MV-4-11 (cell line): ENCODE results near the gene TEAD3.

Experiments used
- DNase-seq: peaks from one replicate; lab custom pipeline; 2025; lab: John Stamatoyannopoulos, UW

The TEAD3 gene

DNA sequence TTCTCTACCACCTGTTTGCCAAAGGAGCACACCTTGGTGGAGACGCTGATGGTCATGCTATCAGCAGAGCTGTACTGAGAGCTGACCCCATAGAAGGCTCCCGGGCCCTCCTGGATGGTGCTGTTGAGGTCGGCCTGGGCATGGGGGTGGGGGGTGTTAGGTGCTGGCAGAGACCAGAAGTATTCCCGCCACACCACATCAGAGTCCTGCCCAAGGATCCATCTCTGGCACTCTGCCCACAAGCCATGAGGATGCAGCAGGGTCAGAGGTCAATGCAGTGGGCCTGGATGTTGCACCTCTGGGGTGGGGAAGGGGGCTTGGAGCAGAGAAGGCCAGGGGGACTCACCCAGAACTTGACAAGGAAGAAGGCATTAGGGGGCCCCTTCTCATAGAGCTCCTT is 21.3 kb downstream of the TEAD3 start:
- DNase-seq, result no peak

DNA sequence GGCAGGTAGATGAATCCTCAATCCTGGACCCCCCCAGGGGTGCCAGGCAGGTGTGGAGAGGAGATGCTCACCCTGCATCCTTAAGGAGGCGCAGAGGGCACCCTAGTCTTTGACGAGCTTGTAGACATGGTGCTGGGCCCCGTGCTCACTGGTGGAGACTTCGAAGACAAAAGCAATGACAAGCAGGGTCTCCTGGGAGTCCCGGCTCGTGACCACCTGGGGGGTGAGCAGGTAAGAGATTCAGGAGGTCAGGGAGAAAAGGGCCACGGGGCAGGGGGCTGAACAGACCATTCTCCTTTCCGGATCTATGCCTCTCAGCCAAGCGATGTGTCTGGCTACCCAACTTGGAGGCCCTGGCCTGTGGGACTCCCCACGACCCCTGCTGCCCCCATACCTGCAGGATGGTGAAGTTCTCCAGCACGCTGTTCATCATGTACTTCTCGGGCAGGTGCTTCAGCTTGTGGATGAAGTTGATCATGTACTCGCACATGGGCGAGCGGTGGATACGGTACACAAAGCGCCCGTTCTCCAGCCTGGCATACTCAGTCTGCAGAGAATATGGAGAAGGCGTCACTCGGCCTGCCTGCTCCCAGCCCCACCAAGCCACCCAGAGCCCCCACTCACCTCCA is 21.8 kb downstream of the TEAD3 start:
- DNase-seq, result no peak

DNA sequence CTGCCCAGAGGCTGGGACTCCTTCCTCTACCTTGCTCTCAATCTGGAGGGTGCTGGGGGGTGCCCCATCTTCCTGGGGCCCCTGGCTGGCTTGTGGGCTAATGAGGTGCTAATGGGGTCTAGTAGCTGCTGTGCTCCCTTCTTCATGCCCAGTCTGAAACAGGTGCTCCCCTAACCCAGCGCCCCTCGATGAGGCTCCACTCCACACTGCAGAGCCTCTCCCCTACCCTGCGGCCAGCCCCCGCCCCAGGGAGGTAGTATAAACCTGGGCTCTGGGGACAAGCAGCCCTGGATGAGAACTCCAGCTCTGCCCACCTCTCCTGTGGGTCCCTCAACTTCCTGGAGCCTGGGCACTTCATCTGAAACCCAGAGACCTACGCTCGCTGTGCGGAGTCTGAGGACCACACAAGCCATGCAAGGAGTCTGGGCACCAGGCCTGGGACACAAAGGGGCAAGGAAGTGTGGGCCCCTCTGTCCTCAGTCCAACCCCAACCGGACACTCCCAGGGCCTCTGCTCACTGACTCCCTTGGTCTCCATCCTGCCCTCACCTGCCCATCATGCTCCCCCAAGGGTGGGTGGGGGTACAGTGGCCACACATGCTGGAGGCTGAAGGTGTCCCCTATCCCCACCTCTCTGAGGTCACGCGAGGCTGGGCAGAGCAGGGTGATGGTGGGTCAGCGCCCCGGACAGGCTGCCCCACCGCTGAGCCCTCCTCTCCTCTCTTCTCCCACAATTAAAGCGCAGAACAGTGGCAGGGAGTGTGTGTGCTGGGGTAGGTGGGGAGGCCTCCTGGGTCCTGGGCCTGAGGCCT is 22.5 kb downstream of the TEAD3 start:
- no peak for DNase-seq

DNA sequence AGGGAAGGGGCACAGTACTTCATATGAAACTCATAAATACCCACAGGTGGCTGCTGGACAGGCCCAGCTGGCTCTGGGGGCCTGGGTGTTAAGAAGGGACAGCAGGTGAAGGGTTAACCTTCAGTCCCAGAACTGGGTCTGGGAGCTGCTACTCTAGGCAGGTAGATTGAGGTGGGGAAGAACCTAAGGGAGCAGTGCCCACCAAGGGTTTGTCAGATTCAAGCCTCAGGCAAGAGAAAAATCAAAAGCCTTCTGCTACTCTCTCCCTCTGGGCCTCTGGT is 23.1 kb downstream of the TEAD3 start:
- DNase-seq, result no peak

DNA sequence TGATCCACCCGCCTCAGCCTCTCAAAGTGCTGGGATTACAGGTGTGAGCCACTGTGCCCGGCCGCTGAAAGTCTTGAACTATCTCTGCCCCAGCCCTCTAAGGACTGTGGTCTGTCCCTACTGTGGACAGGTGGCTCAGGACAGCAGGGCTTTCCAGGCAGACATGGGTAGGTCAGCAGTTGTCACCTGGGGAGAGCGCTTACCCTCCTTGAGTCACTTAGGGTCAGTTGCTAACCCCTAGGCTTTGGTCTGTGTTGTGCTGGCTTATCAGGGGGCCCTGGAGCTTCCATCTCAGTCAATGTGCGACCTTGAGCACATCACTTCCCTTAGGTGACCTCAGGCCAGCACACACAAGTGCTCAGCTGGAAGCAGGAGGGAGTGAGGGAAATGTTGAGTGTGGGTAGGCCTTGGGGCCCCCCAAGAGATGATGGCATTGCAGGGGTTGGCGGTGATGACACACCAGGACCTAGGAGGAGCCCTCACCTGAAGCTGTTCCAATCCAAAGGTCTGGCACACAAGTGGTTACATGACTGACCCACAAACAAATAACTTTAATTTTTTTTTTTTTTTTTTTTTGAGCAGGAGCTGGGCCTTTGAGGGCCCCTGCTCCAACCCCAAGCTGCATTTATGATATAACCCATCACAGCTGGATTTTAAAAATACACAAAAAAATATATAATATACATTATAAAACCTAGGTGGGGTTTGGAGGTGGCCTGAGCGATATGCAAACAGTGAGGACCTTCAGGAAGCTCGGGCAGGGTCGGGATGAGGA is 23.6 kb downstream of the TEAD3 start:
- DNase-seq, result peak; percentile 22

DNA sequence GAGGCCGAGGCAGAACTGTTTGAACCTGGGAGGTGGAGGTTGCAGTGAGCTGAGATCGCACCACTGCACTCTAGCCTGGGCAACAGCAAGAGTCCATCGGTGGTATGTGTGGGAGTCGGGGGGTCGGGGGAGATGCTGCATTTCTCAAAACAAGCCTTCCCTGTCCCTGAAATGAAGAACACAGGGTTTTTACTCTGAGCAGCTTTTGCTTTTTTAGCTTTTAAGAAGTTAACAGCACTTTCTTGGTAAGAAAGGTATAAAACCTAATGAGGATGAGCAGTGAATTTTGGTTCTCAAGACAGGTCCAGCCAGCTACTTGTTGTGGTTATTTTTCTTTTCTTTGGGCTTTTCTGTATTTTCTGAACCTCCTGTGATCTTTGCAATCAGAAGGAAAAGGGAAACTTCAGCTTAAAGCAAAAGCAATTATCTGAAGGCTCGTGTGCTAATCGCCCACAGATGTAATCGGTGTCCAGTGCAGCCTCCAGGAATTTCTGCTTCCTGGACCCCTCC is 25.0 kb downstream of the TEAD3 start:
- DNase-seq, result no peak

DNA sequence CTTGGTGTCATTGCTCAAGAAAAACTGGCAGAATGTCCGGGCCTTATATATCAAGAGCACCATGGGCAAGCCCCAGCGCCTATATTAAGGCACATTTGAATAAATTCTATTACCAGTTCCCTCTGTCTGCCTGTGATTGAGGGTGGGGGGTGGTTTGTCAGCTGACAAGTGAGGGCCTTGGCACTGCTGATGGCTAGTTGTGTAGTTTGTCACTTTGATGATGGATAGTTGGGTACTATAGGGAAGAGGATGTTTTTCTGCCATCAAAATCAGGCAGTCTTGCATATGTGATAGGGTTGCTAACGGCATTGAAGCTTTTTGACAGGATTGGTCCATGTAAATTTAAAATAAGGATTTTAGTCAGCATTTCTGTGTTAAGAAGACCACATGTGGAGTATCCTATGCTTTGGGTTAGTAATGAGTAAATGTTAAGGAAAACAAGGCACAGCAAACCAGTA is 26.2 kb downstream of the TEAD3 start:
- no peak for DNase-seq

DNA sequence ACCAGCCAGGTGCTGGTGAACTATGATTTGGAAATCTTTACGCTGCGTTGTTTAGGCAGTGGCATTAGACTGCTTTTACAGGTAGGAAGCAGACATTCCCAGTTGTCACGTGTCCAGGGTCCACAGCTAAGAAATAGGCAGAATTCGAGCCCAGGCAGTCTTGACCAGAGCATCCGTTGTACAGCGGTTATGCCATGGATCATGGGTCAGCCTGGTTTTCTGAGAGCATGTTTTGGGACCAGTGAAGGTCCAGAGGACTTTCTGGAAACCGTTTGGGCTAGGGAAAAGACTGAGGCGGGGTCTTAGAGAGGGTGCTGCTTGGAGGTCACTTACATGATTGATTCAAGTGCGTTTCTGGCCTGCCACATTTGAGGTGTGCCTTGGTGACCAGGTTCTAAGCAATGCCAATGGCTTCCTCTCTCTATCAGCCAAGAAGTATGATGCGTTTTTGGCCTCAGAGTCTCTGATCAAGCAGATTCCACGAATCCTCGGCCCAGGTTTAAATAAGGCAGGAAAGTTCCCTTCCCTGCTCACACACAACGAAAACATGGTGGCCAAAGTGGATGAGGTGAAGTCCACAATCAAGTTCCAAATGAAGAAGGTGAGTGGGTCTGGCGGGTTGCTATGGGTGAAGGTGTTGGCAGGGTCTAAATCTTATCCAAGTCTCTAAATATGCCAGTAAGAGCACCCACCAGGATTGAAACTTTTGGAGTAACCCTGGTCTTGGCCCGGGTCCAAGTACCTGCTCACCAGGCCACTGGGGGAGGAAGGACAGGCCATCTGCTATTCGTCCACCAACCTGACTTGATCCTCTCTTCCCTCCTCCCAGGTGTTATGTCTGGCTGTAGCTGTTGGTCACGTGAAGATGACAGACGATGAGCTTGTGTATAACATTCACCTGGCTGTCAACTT is 26.9 kb downstream of the TEAD3 start:
- DNase-seq, result no peak

DNA sequence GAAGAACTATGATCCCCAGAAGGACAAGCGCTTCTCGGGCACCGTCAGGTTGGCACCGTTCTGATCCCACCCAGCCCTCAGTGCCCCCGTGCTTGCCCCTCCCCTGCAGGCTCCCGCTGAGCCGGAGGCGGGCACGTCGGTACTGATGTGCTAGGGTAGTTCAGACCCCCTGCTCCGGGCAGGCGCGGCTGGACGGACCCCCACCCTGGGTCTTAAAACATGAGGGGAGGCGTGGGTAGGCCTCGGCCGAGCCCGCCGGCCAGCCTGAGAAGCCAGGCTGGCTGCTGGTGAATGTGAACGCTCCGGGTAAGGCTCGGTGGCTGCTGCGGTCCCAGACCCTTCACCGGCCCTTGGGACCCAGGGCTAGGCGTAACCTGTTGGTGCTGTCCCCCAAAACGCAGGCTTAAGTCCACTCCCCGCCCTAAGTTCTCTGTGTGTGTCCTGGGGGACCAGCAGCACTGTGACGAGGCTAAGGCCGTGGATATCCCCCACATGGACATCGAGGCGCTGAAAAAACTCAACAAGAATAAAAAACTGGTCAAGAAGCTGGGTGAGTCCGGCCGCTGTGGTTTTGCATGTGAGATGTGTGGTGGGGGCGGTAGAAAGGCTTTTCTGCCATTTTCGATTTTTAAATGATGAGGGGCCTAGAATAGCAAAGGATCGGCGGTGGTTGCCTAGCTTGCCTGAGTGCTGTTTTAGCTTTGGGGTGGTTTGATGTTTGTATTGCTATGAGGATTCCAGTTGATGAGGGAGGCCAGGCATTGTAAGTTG is 27.7 kb downstream of the TEAD3 start:
- DNase-seq, result no peak

DNA sequence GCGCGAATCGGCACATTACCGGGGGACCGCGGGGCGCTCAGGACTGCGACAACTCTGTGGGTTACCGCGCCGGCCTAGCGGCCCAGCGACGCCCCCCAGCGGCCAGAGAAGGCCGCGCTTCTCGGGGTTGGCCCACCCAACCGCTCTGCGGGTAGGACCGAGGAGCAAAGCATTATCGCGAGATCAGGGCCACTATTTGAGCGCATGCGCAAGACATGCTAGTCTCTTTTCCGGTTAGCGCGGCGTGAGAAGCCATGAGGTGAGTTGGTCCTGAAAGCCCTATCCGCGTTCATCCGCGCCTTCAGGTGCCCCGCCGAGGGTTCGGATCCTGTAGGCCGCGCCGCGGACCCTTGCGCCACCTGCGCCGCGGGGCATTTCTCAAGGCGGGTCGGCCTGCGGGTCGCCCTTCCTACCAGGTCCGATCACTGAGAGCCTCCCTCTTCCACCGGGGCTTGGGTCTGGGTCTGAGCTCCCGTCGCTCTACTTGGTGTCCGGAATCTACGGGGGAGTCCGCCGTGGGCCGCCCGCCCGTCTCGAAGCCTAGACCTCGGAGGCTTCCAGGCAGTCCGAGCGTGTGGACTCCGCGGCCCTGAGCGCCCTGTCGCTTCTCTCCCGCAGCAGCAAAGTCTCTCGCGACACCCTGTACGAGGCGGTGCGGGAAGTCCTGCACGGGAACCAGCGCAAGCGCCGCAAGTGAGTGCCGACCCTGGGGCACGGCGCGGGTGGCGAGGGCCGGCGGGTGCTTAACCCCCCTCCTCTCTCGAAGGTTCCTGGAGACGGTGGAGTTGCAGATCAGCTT is 28.5 kb downstream of the TEAD3 start, which contains the start of gene RPL10A:
Gene RPL10A (plus strand): TSS at position 221 of the 799 bp plus-strand sequence. CDS start 34 bp downstream, at position 255.
- peak; percentile 95 for DNase-seq

DNA sequence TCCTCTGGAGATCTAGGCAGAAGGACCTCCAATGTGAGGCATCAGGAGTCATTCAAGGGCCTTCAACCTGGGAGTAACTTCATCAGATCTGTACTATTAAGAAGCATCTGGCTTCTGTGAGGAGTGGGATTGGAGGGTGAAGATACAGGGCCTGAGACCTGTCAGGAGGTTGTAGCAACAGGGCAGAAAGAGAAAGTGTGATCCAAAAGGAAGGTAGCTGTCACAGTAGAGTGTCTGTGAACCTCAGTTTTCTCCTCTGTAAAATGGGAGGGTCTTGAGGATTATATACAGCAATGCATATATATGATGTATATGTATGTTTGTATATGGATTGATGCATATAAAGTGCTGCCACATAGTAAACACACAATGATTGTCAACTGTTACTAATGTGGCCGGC is 31.2 kb downstream of the TEAD3 start:
- no peak for DNase-seq

DNA sequence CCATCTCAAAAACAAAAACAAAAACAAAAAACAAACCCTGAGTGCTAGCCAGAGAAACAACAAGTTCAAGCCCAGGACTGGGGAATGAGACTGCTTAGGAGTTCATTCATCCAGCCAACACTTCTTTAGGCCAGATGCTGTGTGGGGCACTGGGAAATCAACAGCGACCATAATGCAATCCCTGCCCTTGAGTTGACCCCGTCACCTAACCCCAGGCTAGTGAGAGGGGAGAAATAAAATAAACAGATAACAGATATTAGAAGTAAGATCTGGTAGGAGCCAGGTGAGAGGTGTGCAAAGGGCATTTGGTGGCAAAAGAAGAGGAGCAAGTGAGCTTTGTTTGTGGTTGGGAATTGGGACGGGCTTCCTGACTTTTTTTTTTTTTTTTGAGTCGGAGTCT is 33.6 kb downstream of the TEAD3 start:
- no peak for DNase-seq

DNA sequence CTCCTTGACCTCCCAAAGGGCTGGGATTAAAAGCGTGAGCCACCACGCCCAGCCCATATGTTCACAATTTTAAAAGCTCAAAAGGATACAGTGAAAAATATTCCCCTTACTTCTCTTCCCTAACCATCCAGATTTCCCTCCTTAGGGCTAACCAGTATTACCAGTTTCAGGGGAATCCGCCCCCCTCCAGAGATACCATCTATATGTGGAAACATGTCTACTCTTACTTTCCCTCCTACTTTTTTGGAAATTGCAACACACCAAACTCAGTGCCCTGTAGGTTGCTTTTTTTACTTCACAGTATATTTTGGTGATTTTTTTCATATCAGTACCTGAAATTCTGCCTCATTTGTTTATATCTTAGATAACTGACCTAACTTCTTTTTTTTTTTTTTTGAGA is 35.6 kb downstream of the TEAD3 start:
- no peak for DNase-seq

DNA sequence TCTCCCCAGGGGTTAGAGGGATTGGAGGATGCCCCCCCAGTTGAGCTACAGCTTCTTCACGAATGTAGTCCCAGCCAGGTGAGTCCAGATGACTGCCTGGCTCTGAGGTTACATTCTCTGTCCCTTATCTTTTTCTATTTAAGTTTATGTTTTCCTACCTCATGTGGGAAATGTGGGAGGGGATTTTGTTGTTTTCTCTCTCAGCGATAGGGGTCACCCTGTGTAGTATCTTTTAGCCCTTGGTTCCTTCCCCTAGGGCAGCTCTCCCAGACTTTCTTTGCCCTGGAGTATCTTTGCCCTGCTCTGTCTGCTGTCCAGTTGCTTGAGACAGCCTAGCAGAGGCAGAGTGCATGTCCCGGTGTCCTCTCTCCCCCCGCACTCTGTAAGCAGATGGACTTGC is 39.0 kb downstream of the TEAD3 start:
- no peak for DNase-seq

DNA sequence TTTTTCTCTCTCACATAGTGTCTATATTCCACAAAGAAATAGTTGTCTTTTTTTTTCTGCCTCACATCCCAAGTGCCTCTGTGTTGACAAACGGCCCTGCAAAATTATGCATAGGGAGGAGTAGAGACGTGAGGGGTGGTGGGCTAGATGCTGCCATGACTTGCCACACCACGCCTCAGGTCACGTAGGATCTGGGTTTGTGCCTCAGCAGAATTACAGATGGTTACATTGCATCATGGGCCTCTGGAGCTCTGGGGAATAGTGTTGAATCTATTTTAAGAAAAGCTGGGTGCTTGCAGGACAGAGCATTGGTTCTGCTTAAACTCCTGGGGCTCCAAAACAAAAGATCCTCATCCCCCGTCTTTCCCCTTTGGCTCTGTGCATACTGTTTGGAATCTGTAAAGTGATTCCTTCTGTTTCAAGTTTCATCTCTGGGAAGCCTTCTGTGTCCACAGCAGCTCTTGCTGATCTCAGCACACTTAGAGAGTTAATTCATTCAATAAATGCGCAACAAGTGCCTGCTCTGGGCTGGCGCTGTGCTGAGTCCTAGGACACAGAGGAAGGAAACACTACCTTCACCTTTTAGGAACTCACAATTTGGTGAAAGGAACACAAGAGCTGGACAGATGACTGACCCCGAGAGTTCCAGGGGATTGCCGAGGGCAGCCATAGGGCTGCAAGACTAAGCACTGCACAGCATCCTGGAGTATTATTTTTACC is 42.3 kb downstream of the TEAD3 start:
- DNase-seq, result peak; percentile 61

DNA sequence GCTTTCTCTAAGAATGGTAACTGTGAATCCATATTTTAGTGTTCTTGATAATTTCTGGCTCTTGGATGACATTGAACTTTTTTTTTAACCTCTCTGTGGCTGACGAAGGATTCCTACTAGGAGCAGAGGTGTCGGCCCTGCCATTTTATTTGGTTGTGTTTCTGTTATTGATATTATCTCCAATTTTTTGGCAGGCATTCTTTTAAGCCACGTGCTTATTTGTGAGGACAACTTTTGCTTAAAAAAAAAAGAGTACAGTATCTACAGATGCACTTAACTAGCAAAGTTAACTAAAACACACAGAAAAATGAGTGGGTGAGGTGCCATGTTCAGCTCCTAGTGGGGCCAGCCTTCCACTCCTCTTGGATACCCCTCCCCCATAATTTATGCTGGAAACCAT is 43.6 kb downstream of the TEAD3 start:
- no peak for DNase-seq

DNA sequence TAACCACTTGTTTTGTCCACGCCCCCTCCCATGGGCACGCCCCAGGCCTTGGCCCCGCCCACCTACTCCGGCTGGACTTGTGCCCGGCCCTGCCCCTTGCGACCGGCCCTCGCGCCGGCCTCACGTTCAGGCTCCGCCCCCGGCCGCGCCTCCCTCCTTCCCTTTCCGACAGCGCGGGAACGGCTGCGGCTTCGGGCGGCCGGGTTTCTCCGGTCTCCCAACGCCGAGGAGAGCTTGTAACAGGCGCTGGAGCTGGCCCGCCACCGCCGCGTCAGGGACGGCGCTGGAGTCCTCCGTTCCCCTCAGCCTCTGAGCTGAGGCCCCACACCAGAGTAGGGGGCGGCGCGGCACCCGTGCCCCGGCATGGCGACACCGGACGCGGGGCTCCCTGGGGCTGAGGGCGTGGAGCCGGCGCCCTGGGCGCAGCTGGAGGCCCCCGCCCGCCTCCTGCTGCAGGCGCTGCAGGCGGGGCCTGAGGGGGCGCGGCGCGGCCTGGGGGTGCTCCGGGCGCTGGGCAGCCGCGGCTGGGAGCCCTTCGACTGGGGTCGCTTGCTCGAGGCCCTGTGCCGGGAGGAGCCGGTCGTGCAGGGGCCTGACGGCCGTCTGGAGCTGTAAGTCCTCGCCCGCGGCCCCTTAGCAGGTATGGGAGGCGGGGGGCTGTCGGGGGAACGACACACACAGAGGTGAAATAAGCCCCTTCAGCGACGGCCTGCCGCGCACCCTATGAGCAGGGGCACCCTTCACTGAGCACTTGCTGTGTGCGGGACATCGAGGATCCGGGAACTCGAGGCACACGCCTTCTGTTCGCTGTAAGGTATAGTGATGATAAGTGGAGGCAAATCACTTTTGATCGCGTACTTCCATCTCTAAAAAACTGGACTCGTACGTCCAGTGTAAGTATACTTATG is 44.4 kb downstream of the TEAD3 start, which contains the start of gene FANCE:
Gene FANCE (plus strand): TSS at position 156 of the 908 bp plus-strand sequence. CDS start 208 bp downstream, at position 364.
- DNase-seq, result peak; percentile 86
